H1 (cell line): ENCODE measurements around the gene RPS6KC1. TPM values are rescaled to one million over a fixed set of nuclear protein-coding genes. Genes with fewer than 3 reads are reported as not detected.

Source experiments
- GABPA ChIP-seq: IDR thresholded peaks from 2 replicates; pipeline ENCODE4 v1.6.1; 2011; ENCODE audit warnings: mild to moderate bottlenecking, low read length, moderate library complexity, borderline replicate concordance; ENCODE audit not compliant: insufficient read depth
- polyA plus RNA-seq, 7 experiments: library from polyadenylated mRNA; depleted of rRNA in 3 of 7; stranded (reverse) in 5 of 7; unstranded in 2 of 7; fragments of >200 nt in 5 of 7; fragments of 200-250 nt in 2 of 7; gene quantifications; 1 replicate in 5 of 7; 2 replicates in 1 of 7; 4 replicates in 1 of 7; pipeline versions ENCODE4 v1.2.1 to v1.2.3, GENCODE V29; 2011 to 2013; ENCODE audit warnings: missing spikeins in 2 of 7, mixed read lengths in 2 of 7
- total RNA-seq: library from RNA; stranded (reverse); fragmentation: NEBNext Ultra II Directional; extraction: Animal tissue kit (Norgen Biotek cat#: 25700); gene quantifications from 2 replicates; pipeline ENCODE4 v1.2.1, GENCODE V29; 2021

RPS6KC1 gene
- total and polyA plus RNA-seq, 2 of the 8 experiments (the other 6 are each of a cell fraction or from before 2014, with no cell fraction given), result 4.9 to 17.6 TPM

GRCh38 chr1:213292614-213293013 lies 241.6 kb downstream of the RPS6KC1 start (continued):
- TF ChIP-seq GABPA, result no peak
- TF ChIP-seq, all 59 proteins: peak for 0
